ENCODE results near the gene SMCO4. TPM values are rescaled to one million over a fixed set of nuclear protein-coding genes. Genes with fewer than 3 reads are reported as not detected.
"Not testable (repeated sequence)": the region's sequence is repeated elsewhere in the genome, so short reads cannot be mapped to it uniquely, and the experiment has no call there.

The SMCO4 gene
- total RNA-seq, 2 donors from 2014 or later: 11.6 to 11.7 TPM

DNA sequence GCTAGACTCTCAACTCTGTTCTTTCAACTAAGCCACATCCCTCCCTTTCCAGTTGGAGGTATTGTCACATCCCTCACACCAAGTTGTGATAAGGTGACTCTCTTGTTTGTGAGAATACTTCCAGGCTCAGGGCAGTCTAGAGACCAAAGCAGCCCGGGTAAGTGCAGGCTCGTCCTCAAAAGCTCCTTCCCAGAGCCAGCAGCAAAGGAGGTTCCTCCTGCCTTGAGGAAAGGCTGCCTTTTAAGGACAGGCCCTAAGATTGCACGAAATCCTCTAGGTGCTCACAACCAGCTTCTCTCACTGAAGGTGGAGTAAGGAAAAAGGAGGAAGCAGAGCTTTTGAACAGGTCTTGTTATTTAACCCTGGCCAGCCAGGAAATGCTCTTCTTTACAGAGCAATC is 53.4 kb downstream of the SMCO4 start:
- intact Hi-C loops (cut with DNase I): no loop called here
- DNase-seq (ENCODE audit: low spot score): no peak

DNA sequence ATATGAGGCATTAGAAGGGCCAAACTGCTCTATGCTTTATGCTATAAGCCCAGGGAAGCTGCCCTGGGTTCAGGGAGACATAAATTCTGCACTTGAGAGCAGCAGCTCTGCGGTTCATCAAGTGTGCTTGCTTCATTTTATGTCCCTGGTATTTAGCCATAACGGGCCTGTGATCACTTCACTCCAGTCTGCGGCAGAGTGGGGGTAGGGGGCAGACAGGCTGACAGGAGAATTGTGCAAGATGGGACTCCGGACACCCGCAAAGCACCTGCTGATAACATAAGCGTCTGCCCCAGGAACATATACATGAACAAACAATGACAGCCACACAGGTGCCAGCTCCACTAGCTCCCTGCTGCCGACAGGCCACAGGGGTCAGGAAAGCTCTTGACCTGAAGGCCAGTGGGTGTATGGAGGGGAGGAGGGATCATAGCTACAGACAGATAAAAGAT is 56.1 kb downstream of the SMCO4 start:
- intact Hi-C loops (cut with DNase I): no loop called here
- DNase-seq (ENCODE audit: low spot score): no peak

DNA sequence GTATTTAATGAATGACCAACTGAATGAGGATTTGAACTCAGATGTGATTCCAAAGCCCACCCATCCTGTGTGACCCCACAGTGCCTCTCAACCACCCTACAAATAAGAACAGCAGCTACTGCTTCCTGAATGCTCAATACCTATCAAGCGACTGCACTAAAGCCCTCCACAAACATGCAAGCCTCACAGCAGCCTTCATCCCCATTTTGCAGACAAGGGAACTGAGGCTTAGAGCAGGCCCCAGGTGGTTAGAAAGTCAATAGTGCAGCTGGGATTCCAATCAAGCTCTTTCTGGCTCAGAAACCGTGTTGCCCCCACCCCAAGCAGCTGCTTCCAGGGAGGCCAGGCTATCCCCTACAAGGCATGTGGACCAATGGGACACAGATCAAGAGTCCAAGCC is 57.2 kb downstream of the SMCO4 start:
- no peak for DNase-seq (ENCODE audit: low spot score)
- intact Hi-C loops (cut with DNase I): no loop called here

DNA sequence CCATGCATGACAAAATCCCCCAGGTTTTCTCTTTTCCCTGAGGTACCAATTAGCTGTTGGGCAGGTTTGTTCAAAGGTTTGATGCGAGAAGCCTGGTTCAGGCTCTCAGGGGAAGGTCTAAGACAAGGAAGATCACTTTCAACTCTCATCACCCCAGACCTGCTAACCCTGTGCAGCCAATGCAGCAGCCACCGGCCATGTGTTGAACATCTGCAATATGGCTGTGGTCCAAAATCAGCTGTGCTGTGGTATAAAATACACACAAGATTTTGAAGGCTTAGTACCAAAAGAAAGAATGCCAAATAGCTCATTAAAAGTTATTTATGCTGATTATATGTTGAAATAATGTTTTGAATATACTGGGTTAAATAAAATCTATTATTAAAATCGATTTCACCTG is 58.5 kb downstream of the SMCO4 start:
- intact Hi-C loops (cut with DNase I): no loop called here
- DNase-seq (ENCODE audit: low spot score): no peak

DNA sequence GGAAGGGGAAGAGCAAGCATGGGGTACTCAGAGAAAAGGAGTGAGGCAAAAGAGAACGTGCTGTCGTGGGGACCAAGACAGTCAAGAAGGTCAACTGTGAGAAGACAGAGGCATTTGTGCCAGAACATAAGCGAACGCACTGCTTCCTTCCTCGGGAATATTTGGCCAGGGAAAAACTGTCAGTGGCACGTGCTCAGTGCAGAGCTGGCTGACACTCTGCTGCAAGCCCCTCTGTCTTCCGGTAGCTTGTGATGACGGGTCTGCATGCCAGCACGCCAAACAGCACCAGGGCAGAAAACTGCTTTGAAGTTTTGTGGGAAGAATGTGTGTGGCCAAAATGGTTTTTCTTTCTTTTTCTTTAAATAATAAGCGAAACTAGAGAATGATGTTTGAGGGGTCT is 60.6 kb downstream of the SMCO4 start:
- DNase-seq (ENCODE audit: low spot score): no peak
- intact Hi-C loops (cut with DNase I): no loop called here

DNA sequence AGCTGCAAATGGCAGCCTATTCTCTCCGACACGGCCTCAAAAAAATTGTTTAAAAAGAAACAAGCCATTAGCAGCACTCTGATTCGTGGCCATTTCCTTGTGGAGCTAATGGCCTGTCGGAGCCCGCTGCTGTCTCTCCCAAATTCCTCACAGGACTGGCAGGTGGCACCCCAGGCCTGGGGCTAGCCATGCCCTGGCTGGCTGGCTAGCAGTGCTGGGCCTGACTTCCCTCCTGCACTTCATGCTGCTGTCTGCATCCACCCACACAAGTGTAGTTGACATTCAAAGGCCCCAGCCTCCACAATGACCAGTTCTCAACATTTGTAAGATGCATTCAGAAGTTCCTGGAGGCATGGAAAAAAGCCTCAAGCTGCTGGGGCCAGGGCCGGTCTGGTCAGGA is 61.5 kb downstream of the SMCO4 start:
- intact Hi-C loops (cut with DNase I): no loop called here
- peak; percentile 53 for DNase-seq (ENCODE audit: low spot score)

DNA sequence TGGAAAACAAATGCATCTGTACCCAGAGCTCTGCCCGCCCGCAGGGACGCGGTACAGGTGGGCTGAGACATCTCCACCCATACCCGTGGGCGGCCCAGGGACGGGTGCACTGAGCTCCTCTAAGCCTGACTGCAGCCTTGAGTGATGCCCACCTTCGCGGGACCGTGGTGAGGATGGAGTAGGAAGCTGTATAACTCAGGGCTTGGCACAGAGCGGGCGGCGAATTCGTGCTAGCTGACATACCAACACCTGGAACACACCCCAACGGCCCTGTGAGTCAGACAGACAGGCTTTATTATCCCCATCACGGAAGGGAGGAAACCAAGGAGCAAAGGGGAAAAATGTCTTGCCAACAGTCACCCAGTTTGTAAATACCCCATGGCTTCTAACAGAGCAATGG is 61.9 kb downstream of the SMCO4 start:
- intact Hi-C loops (cut with DNase I): no loop called here
- peak; percentile 60 for DNase-seq (ENCODE audit: low spot score)

DNA sequence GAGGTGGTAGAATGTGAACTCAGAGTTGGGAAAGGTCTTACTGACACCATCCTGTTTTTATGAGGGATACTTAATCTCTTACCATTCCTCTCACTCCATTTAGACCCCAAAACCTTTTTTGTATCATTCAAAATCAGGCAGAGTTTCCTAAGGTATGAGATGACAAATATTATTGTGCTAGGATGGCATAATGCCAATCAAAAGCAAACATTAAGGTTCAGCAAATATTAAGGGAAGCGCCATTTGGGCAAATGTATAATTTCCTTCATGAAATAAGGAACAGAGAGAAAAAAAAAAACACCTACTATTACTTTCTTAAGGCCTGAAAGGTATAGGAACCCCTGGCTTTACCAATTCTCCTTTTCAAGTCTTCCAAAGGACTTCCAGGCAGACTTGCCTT is 62.4 kb downstream of the SMCO4 start:
- intact Hi-C loops (cut with DNase I): no loop called here

DNA sequence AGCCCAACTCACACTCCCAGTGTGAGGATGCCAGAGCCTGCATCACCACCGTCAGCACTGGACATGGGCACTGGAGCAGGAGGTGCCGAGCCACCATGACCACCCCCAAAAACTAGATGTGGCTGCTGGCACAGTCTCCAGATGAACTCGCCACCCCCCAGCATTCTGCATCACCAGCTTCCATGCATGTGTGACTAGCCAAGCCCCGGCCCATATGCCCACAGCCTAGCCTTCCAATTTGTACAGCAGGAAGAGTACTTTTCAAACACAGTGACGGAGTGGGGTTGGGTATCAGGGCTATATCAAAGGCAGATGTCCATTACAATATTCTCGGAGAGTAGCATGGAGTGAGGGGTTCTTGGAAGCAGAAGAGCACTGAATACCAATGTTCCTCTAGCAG is 62.9 kb downstream of the SMCO4 start:
- DNase-seq (ENCODE audit: low spot score): peak; percentile 35
- intact Hi-C loops (cut with DNase I): no loop called here

More for the DNA sequence above, 62.4 kb downstream of the SMCO4 start:
- DNase-seq (ENCODE audit: low spot score): no peak

DNA sequence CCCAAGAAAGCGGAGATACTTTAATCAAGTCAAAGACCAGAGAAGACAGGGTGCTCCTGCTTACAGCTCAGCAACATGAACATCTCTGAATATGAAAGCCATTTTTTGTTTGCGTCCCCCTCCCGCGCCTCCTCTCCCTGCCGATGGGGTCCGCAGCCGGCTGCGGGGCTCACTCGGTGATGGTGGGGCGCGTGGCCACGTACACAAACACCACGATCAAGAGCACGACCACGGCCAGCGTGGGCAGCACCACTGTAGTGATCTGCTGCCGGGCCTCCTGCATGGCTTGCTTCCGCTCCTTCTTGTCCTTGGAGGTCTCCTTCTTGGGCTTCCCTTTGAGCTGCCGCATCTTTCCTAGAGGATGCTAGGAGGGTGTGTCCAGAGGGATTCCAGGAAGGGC is 64.3 kb downstream of the SMCO4 start:
- peak; percentile 44 for DNase-seq (ENCODE audit: low spot score)
- intact Hi-C loops (cut with DNase I): no loop called here

DNA sequence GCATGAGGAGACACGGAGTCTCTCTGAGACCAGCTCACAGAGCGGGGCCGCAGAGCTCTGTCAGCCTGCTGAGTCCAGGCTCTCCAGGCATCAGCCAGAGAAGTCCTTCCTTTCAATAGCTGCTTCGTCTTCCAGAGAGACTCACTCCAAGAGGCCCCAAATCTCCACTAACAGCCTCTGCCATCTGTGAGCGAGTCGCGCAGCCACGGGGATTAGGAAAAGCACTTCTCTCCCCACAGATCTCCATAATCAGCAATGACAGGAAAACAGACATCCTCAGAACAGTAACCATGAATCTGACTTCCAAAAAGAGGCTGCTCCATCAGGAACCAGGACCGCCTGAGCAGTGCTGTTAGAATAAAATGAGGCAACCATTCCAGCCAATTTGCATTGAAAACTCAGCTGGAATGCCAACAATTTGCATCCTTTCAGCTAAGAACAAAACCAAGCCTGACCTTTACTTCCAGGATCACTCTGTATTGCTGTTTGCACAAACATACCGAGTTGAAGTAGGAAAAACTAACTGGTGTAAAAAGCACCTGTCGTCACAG is 65.4 kb downstream of the SMCO4 start:
- intact Hi-C loops (cut with DNase I): no loop called here
- no peak for DNase-seq (ENCODE audit: low spot score)

DNA sequence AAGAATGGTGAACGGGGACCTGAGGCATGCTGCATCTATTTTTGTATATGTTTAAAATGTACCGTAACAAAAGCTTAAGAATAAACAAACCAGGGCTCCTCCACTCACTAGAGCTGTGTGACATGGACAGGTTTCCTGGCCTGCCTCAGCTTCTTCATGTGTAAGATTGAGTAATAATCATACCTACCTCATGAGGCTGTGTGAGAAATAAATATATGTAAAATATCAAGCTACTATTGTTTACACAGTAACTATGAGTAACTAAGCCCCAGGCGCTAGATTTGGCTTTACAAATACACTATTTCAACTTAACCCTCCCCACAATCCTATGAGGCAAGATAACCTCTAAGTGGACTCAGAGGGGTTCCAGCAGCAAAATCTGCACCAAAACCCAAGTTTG is 66.4 kb downstream of the SMCO4 start:
- no peak for DNase-seq (ENCODE audit: low spot score)
- intact Hi-C loops (cut with DNase I): no loop called here

DNA sequence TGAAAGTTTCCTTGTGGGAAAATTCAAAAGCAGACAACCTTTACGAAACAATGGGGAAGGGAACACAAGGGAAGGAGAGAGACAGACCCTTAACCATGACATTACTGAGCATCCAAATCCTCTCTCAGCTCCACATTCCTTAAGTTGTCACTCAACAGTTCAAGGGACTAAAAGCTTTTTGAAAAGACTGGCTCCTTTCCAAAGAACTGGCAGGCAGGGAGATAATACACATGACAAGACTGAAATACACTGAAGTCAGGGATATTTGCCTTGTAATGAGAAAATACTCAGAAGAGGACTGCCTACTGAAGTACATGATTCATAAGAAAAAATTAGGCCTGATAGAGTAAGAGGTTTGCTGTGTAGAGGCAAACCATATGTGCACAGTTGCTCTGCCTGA is 69.1 kb downstream of the SMCO4 start:
- intact Hi-C loops (cut with DNase I): no loop called here

DNA sequence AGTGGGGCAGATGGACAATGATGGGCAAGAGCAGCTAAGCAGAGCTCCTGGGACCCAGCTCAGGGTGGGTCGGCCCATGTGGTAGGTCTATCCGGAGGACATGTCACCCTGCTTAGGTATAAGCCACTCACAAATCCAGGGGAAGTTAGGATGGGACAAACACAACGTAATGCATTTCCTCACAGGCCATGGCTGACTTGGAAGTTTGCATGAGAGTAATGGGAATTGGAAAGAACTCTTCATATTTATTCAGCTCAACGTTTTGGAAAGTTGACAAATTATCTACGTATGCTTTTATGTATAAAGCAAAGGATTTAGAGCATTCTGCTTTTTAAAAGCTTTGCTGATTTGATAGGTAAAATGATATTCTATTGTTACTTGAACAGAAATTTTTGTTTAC is 74.9 kb downstream of the SMCO4 start:
- DNase-seq (ENCODE audit: low spot score): no peak
- intact Hi-C loops (cut with DNase I): no loop called here

More for the DNA sequence above, 69.1 kb downstream of the SMCO4 start:
- no peak for DNase-seq (ENCODE audit: low spot score)

DNA sequence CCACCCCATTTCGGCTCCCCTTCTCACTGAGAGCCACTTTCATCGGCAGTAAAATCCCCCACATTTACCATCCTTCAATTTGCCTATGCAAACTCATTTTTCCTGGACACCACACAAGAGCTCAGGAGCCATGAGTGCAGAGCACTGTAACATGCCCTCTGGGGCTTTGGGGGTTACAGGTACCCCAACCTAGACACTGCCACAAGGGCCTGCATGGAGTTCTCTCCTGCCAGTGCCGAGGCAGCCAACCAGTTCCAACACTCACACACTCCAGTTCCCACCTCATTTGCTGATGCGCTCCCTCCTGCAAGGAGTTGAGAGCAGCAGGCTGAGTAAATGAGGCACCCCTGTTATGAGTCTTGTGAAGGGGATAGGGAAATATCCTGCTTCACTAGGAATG is 76.1 kb downstream of the SMCO4 start:
- DNase-seq (ENCODE audit: low spot score): no peak
- intact Hi-C loops (cut with DNase I): no loop called here

DNA sequence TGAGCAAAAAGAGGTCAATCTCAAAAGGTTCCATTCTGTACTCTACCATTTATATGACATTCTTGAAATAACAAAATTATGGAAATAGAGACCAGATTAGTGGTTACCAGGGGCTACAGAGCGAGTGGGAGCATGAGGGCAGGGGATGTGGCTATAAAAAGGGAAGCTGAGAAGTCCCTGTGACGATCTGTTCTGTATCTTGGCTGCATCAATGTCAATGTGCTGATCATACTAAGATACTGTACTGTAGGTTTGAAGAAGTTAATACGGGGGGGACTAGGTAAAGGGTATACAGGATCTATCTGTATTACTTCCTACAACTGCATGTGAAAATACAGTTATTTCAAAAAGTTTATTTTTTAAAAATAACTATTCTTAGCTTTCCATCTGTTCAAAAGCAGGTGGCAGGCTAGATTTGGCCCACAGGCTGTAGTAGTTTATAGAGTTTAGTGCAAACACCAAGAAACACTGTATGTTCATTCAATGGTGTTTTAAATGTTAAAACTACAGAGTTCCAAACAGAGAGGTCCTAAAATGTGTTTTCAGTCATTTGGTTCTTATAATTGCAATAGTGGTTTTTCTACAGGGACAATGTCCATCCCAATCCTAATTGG is 78.2 kb downstream of the SMCO4 start:
- intact Hi-C loops (cut with DNase I): no loop called here
- DNase-seq (ENCODE audit: low spot score): no peak

DNA sequence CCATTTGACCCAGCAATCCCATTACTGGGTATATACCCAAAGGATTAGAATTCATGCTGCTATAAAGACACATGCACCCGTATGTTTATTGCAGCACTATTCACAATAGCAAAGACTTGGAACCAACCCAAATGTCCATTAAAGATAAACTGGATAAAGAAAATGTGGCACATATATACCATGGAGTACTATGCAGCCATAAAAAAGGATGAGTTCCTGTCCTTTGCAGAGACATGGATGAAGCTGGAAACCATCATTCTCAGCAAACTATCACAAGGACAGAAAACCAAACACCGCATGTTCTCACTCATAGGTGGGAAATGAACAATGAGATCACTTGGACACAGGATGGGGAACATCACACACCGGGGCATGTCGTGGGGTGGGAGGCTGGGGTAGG is 79.5 kb downstream of the SMCO4 start:
- intact Hi-C loops (cut with DNase I); DNase-seq (ENCODE audit: low spot score): not testable (repeated sequence)

DNA sequence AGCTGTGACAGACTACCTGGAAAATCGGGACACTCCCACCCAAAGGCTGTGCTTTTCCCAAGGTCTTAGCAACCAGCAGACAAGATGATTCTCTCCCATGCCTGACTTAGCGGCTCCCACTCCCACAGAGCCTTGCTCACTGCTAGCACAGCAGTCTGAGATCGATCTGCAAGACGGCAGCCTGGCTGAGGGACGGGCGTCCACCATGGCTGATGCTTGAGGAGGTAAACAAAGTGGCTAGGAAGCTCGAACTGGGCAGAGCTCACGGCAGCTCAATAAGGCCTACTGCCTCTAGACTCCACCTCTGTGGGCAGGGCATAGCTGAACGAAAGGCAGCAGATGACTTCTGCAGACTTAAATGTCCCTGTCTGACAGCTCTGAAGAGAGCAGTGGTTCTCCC is 84.9 kb downstream of the SMCO4 start:
- peak; percentile 71 for DNase-seq (ENCODE audit: low spot score)
- intact Hi-C loops (cut with DNase I): no loop called here

DNA sequence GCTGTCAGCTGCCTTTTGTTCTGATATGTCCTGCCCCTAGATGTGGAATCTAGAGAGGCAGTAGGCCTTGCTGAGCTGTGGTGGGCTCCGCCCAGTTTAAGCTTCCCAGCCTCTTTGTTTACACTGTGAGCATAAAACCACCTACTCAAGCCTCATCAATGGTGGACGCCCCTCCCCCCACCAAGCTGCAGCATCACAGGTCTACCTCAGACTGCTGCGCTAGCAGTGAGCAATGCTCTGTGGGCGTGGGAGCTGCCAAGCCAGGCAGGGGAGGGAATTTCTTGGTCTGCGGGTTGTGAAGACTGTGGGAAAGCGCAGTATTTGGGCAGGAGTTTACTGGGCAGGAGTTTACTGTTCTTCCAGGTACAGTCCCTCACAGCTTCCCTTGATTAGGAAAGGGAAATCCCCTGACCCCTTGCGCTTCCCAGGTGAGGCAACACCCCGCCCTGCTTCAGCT is 98.5 kb downstream of the SMCO4 start:
- DNase-seq (ENCODE audit: low spot score): no peak
- intact Hi-C loops (cut with DNase I): no loop called here

DNA sequence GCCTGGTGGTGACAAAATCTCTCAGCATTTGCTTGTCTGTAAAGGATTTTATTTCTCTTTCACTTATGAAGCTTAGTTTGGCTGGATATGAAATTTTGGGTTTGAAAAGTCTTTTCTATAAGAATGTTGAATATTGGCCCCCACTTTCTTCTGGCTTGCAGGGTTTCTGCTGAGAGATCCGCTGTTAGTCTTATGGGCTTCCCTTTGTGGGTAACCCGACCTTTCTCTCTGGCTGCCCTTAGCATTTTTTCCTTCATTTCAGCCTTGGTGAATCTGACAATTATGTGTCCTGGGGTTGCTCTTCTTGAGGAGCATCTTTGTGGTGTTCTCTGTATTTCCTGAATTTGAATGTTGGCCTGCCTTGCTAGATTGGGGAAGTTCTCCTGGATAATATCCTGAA is 100.0 kb downstream of the SMCO4 start:
- DNase-seq (ENCODE audit: low spot score); intact Hi-C loops (cut with DNase I): not testable (repeated sequence)

DNA sequence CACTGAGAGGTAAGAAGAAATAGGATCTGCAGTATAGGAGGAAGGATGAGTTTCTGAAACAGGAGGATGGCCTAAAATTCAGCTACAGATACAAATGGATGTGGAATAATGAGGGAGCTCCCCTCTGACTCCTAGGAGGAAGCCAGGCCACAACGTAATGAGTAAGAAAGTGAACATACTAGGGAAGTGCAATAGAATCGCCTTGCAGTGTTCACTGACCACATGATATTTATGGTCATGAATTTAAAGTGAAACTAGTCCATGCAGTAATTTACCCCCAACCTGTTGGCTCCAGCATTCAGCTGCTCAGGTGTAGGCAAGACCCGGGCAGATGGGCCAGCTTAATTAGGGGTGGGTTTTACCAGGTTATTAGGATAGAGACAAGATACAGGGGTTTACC is 110.9 kb downstream of the SMCO4 start:
- DNase-seq (ENCODE audit: low spot score): no peak
- intact Hi-C loops (cut with DNase I): no loop called here
